ENCODE results near the gene TYSND1.
"Not testable (repeated sequence)": the region's sequence is repeated elsewhere in the genome, so short reads cannot be mapped to it uniquely, and the experiment has no call there.

The TYSND1 gene

DNA sequence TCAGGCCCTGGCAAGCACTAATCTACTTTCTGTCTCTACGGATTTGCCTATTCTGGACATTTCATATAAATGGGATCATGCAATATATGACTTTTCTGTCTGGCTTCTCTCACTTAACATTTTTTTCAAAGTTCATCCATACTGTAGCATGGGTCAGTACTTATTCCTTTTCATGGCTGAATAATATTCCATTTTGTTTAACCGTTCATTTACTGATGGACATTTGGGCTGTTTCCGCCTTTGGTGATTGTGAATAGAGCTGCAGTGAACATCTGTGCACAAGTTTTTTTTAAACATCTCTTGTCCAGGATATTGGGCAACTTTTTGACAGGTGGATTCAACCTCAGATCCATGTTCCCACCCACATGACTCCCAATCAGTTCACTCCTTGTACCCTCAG, 44.8 kb downstream of the TYSND1 start:
- Histone ChIP-seq H3K27ac (ENCODE audit: low read depth, low read length) (no peak overlapping the region), H3K9me3 (ENCODE audit: control insufficient read depth, insufficient read depth, low read length) (no peaks in the 10 kb centered on the region), H3K27me3 (ENCODE audit: control insufficient read depth, low read length) (peaks cover 3% of the 10 kb centered on the region; the same call in 1 of the 2 replicates), H3K36me3 (ENCODE audit: control insufficient read depth, low read length) (no peaks in the 10 kb centered on the region), H3K4me1 (ENCODE audit: control insufficient read depth, low read length) (no peaks in the 10 kb centered on the region), H3K4me3 (ENCODE audit: low read length) (no peak overlapping the region), H3K9me2 (replicated peaks; ENCODE audit: control insufficient read depth, low read length) (no peaks in the 10 kb centered on the region), H3K79me2 (ENCODE audit: control insufficient read depth, low read length) (no peaks in the 10 kb centered on the region), H4K20me1 (ENCODE audit: control insufficient read depth, insufficient read depth, low read depth, low read length) (no peaks in the 10 kb centered on the region), H3K4me2 (ENCODE audit: low read length) (no peak overlapping the region), H3F3A (ENCODE audit: control insufficient read depth, insufficient read depth) (no peaks in the 10 kb centered on the region)
- TF ChIP-seq, protein P1, sequence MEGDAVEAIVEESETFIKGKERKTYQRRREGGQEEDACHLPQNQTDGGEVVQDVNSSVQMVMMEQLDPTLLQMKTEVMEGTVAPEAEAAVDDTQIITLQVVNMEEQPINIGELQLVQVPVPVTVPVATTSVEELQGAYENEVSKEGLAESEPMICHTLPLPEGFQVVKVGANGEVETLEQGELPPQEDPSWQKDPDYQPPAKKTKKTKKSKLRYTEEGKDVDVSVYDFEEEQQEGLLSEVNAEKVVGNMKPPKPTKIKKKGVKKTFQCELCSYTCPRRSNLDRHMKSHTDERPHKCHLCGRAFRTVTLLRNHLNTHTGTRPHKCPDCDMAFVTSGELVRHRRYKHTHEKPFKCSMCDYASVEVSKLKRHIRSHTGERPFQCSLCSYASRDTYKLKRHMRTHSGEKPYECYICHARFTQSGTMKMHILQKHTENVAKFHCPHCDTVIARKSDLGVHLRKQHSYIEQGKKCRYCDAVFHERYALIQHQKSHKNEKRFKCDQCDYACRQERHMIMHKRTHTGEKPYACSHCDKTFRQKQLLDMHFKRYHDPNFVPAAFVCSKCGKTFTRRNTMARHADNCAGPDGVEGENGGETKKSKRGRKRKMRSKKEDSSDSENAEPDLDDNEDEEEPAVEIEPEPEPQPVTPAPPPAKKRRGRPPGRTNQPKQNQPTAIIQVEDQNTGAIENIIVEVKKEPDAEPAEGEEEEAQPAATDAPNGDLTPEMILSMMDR (IDR thresholded peaks at IDR 0.05; ENCODE audit: low read depth, low read length, poor library complexity, severe bottlenecking): no peak
- TF ChIP-seq EZH2phosphoT487 (IDR thresholded peaks at IDR 0.05; ENCODE audit: borderline replicate concordance, low read length): no peak

DNA sequence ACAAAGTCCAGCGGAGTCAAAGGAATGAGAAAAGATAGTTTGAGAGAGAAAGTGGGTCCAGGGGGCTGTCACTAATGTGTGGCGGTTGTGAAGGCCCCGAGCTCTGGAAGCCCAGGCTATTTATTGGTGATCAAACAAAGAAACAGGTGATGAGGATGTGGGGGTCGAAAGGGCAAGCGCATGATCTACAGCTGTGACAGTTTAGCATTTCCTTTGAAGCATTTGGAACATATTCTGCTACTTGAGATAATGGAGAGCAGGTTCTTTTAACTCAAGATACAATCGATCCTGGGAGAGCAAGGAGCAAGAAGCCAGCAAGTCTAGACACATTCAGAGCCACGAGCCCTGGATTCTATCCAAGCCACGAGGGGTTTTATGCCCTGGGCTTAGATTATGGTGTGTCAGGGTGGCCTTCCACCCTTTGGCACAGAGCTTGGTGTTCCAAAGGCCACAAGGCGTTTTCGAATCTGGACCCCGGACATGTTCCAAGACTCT, 45.4 kb downstream of the TYSND1 start:
- not testable (repeated sequence) for H3K27ac ChIP-seq (ENCODE audit: low read depth, low read length); H4K20me1 ChIP-seq (ENCODE audit: control insufficient read depth, insufficient read depth, low read depth, low read length); H3K9me2 ChIP-seq (replicated peaks; ENCODE audit: control insufficient read depth, low read length); H3K4me2 ChIP-seq (ENCODE audit: low read length); H3F3A ChIP-seq (ENCODE audit: control insufficient read depth, insufficient read depth); H3K36me3 ChIP-seq (ENCODE audit: control insufficient read depth, low read length); H3K27me3 ChIP-seq (ENCODE audit: control insufficient read depth, low read length); H3K79me2 ChIP-seq (ENCODE audit: control insufficient read depth, low read length); H3K4me3 ChIP-seq (ENCODE audit: low read length); H3K4me1 ChIP-seq (ENCODE audit: control insufficient read depth, low read length); H3K9me3 ChIP-seq (ENCODE audit: control insufficient read depth, insufficient read depth, low read length)

DNA sequence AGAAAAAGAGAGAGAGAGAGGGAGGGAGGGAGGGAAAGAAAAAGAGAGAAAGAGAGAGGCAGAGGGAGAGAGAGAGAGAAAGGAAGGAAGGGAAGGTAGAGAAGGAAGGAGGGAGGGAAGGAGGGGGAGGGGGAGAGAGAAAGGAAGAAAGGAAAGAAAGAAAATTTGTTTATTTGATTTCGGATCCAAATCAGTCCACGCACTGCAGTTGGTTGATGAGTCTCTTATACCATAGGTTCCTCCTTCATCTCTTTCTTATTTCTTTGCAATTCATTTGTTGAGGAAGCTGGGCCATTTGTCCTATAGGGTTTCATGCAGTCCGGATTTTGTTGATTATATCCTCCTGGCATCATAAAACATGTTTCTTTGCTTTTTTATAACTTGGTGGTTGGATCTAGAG, 48.2 kb downstream of the TYSND1 start:
- Histone ChIP-seq H3K36me3 (ENCODE audit: control insufficient read depth, low read length) (no peaks in the 10 kb centered on the region), H3K79me2 (ENCODE audit: control insufficient read depth, low read length) (no peaks in the 10 kb centered on the region), H3K4me2 (ENCODE audit: low read length) (no peak overlapping the region), H3K9me3 (ENCODE audit: control insufficient read depth, insufficient read depth, low read length) (no peaks in the 10 kb centered on the region), H3K9me2 (replicated peaks; ENCODE audit: control insufficient read depth, low read length) (no peaks in the 10 kb centered on the region), H3K4me3 (ENCODE audit: low read length) (no peak overlapping the region), H3K27me3 (ENCODE audit: control insufficient read depth, low read length) (peaks cover 15% of the 10 kb centered on the region), H3F3A (ENCODE audit: control insufficient read depth, insufficient read depth) (no peaks in the 10 kb centered on the region), H3K27ac (ENCODE audit: low read depth, low read length) (no peak overlapping the region), H3K4me1 (ENCODE audit: control insufficient read depth, low read length) (no peaks in the 10 kb centered on the region), H4K20me1 (ENCODE audit: control insufficient read depth, insufficient read depth, low read depth, low read length) (no peaks in the 10 kb centered on the region)
- TF ChIP-seq, protein P1 (IDR thresholded peaks at IDR 0.05; ENCODE audit: low read depth, low read length, poor library complexity, severe bottlenecking): no peak
- TF ChIP-seq EZH2phosphoT487 (IDR thresholded peaks at IDR 0.05; ENCODE audit: borderline replicate concordance, low read length): no peak

DNA sequence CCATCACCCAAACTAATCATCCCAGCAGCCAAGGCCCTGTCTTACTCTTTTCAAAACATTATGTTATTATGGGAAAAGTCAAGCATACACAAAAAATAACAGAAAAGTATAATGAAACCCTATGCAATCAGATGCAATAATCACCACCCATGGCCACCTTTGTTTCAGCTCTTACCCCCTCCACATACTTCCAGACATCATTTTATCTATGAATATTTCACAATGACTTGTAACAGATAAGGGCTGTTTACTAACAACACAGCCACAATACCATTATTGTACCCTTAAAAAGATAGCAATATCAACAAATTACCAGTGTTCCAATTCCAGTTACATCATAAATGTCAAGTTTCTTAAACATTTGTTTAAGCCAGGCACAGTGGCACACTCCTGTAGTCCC, 49.0 kb downstream of the TYSND1 start:
- Histone ChIP-seq H4K20me1 (ENCODE audit: control insufficient read depth, insufficient read depth, low read depth, low read length) (no peaks in the 10 kb centered on the region), H3K4me1 (ENCODE audit: control insufficient read depth, low read length) (no peaks in the 10 kb centered on the region), H3K9me2 (replicated peaks; ENCODE audit: control insufficient read depth, low read length) (no peaks in the 10 kb centered on the region), H3K79me2 (ENCODE audit: control insufficient read depth, low read length) (no peaks in the 10 kb centered on the region), H3K36me3 (ENCODE audit: control insufficient read depth, low read length) (no peaks in the 10 kb centered on the region), H3F3A (ENCODE audit: control insufficient read depth, insufficient read depth) (no peaks in the 10 kb centered on the region), H3K27me3 (ENCODE audit: control insufficient read depth, low read length) (peaks cover 15% of the 10 kb centered on the region), H3K9me3 (ENCODE audit: control insufficient read depth, insufficient read depth, low read length) (no peaks in the 10 kb centered on the region), H3K27ac (ENCODE audit: low read depth, low read length) (no peak overlapping the region), H3K4me2 (ENCODE audit: low read length) (no peak overlapping the region), H3K4me3 (ENCODE audit: low read length) (no peak overlapping the region)
- TF ChIP-seq, protein P1 (IDR thresholded peaks at IDR 0.05; ENCODE audit: low read depth, low read length, poor library complexity, severe bottlenecking): no peak
- TF ChIP-seq EZH2phosphoT487 (IDR thresholded peaks at IDR 0.05; ENCODE audit: borderline replicate concordance, low read length): no peak

All from DOHH2 (cell line).